A549 (cell line): ENCODE data around the gene WSB2. TPM values are rescaled to one million over a fixed set of nuclear protein-coding genes. Genes with fewer than 3 reads are reported as not detected.

Experiments used
- ATAC-seq, 2 experiments: fragments of 200-7000 bp in 1 of 2; fragments of >200 bp in 1 of 2; cut with Nextera tagmentation in 1 of 2; cut with Tn5 transposase in 1 of 2; 3 replicates each; pipeline versions ENCODE4 v1.8.0 to v1.9.1; 2018 to 2020; ENCODE audit warnings: mild to moderate bottlenecking in 1 of 2, moderate library complexity in 1 of 2
- CTCF ChIA-PET: fragments of 300-600 bp; sonication (Branson Sonifier 250); formaldehyde crosslinking; extraction: SDS; loops from one replicate; lab custom pipeline; 2021; ENCODE audit warnings: antibody characterized with exemption, inconsistent platforms; lab: Yijun Ruan, JAX
- POLR2A ChIA-PET: fragments of 350-600 bp; formaldehyde crosslinking; extraction: SDS; loops from one replicate; lab custom pipeline; 2021; ENCODE audit warnings: antibody characterized with exemption, inconsistent platforms; lab: Yijun Ruan, JAX
- DNase-seq, 2 experiments: peaks; one replicate each; pipeline versions ENCODE4 v3.0.0 to v3.0.0-alpha.2; 2011 to 2016; ENCODE audit warnings: low read depth in 1 of 2, low spot score in 1 of 2
- FAIRE-seq: peaks from 2 replicates; lab custom pipeline; 2011; peaks lifted over from hg19 to GRCh38; lab: Jason Lieb, UNC
- H3K27ac ChIP-seq, 2 experiments: fragments of >200 bp; sonication (Bioruptor Twin); formaldehyde crosslinking; 3 replicates each; pipeline ENCODE4 v1.5.1; 2016 to 2017
- H3K4me1 ChIP-seq: fragments of >200 bp; sonication (Bioruptor Twin); formaldehyde crosslinking; 3 replicates; pipeline ENCODE4 v1.6.1; 2016
- H3K4me2 ChIP-seq: fragments of >200 bp; sonication (Bioruptor Twin); formaldehyde crosslinking; 3 replicates; pipeline ENCODE4 v1.6.1; 2016
- H3K4me3 ChIP-seq: fragments of >200 bp; sonication (Bioruptor Twin); formaldehyde crosslinking; 3 replicates; pipeline ENCODE4 v1.5.1; 2016
- H3K9me3 ChIP-seq: fragments of >200 bp; sonication (Bioruptor Twin); formaldehyde crosslinking; 3 replicates; pipeline ENCODE4 v1.6.1; 2016
- ATOH8 ChIP-seq: fragments of 250-450 bp; sonication (Bioruptor Pico); IDR thresholded peaks from 2 replicates; pipeline ENCODE4 v1.5.0; 2020; ENCODE audit warnings: low read depth, mild to moderate bottlenecking, moderate library complexity
- BHLHE40 ChIP-seq: IDR thresholded peaks from 2 replicates; pipeline ENCODE4 v1.6.1; 2012; ENCODE audit warnings: low read depth, low read length, inconsistent platforms
- CBX8 ChIP-seq: fragments of 200-600 bp; sonication (generic); IDR thresholded peaks from 2 replicates; pipeline ENCODE4 v1.6.1; 2016
- CEBPB ChIP-seq, 2 experiments: fragments of >200 bp in 1 of 2; sonication (Bioruptor Twin) in 1 of 2; formaldehyde crosslinking in 1 of 2; IDR thresholded peaks; 2 replicates each; pipeline ENCODE4 v1.6.1; 2012 to 2016
- CHD4 ChIP-seq: fragments of 200-600 bp; sonication (generic); IDR thresholded peaks from 2 replicates; pipeline ENCODE4 v1.6.1; 2016; ENCODE audit warnings: antibody characterized with exemption, mild to moderate bottlenecking, borderline replicate concordance
- EHF ChIP-seq: fragments of 250-450 bp; sonication (Bioruptor Pico); IDR thresholded peaks from 2 replicates; pipeline ENCODE4 v1.5.0; 2020; ENCODE audit warnings: mild to moderate bottlenecking
- FOSB ChIP-seq: fragments of 250-450 bp; sonication (Bioruptor Pico); IDR thresholded peaks from 2 replicates; pipeline ENCODE4 v1.5.0; 2020; ENCODE audit warnings: mild to moderate bottlenecking, moderate library complexity
- FOSL2 ChIP-seq, 2 experiments: fragments of 450-650 bp in 1 of 2; fragments of >200 bp in 1 of 2; sonication (Bioruptor Twin) in 1 of 2; formaldehyde crosslinking; IDR thresholded peaks; 2 replicates each; pipeline versions ENCODE4 v1.5.0 to v1.6.1; 2016 to 2020; ENCODE audit warnings: mild to moderate bottlenecking in 1 of 2, moderate library complexity in 1 of 2
- FOXS1 ChIP-seq: fragments of 250-450 bp; sonication (Bioruptor Pico); IDR thresholded peaks from 2 replicates; pipeline ENCODE4 v1.5.0; 2020; ENCODE audit warnings: mild to moderate bottlenecking, moderate library complexity
- HDAC2 ChIP-seq: fragments of 200-600 bp; sonication (generic); IDR thresholded peaks from 2 replicates; pipeline ENCODE4 v1.6.1; 2016
- HOXB13 ChIP-seq: fragments of 250-450 bp; sonication (Bioruptor Pico); IDR thresholded peaks from 2 replicates; pipeline ENCODE4 v1.5.0; 2020; ENCODE audit warnings: low read depth, mild to moderate bottlenecking, moderate library complexity
- HOXB5 ChIP-seq: fragments of 250-450 bp; sonication (Bioruptor Pico); IDR thresholded peaks from 2 replicates; pipeline ENCODE4 v1.5.0; 2020; ENCODE audit warnings: mild to moderate bottlenecking, moderate library complexity
- JUNB ChIP-seq: fragments of >200 bp; sonication (Bioruptor Twin); formaldehyde crosslinking; IDR thresholded peaks from 2 replicates; pipeline ENCODE4 v1.6.1; 2016
- MAFK ChIP-seq: fragments of 450-650 bp; IDR thresholded peaks from 2 replicates; pipeline ENCODE4 v1.6.1; 2014; ENCODE audit not compliant: partially characterized antibody
- MAZ ChIP-seq: fragments of 150-350 bp; IDR thresholded peaks from 2 replicates; pipeline ENCODE4 v1.6.1; 2014; ENCODE audit warnings: antibody characterized with exemption, low read depth, low read length, borderline replicate concordance
- NPAS2 ChIP-seq: fragments of 250-450 bp; sonication (Bioruptor Pico); IDR thresholded peaks from 2 replicates; pipeline ENCODE4 v1.8.0; 2022; ENCODE audit warnings: mild to moderate bottlenecking, moderate library complexity, borderline replicate concordance
- NR3C1 ChIP-seq: fragments of >200 bp; sonication (Bioruptor Twin); formaldehyde crosslinking; IDR thresholded peaks from 3 replicates; pipeline ENCODE4 v1.6.1; 2017
- POLR2A ChIP-seq: IDR thresholded peaks from 2 replicates; pipeline ENCODE4 v1.6.1; 2012; ENCODE audit warnings: mild to moderate bottlenecking, low read length
- RAD21 ChIP-seq, 2 experiments: fragments of >200 bp in 1 of 2; sonication (Bioruptor Twin) in 1 of 2; formaldehyde crosslinking in 1 of 2; IDR thresholded peaks in 1 of 2; conservative IDR thresholded peaks in 1 of 2; 2 replicates in 1 of 2; 3 replicates in 1 of 2; pipeline ENCODE4 v1.6.1; 2012 to 2018; ENCODE audit warnings: inconsistent platforms in 1 of 2
- RARB ChIP-seq: fragments of 250-450 bp; sonication (Bioruptor Pico); IDR thresholded peaks from 2 replicates; pipeline ENCODE4 v1.8.0; 2021; ENCODE audit warnings: mild to moderate bottlenecking, moderate library complexity
- RNF2 ChIP-seq: fragments of 200-600 bp; sonication (generic); IDR thresholded peaks from 2 replicates; pipeline ENCODE4 v1.6.1; 2016; ENCODE audit warnings: low read depth, mild to moderate bottlenecking, antibody characterized with exemption, moderate library complexity, borderline replicate concordance
- SREBF2 ChIP-seq: fragments of 450-650 bp; IDR thresholded peaks from 2 replicates; pipeline ENCODE4 v1.6.1; 2014; ENCODE audit warnings: mild to moderate bottlenecking, moderate library complexity
- TFCP2L1 ChIP-seq: fragments of 250-450 bp; sonication (Bioruptor Pico); IDR thresholded peaks from 2 replicates; pipeline ENCODE4 v1.5.0; 2021; ENCODE audit warnings: mild to moderate bottlenecking
- TP53 ChIP-seq: fragments of 250-450 bp; sonication (Bioruptor Pico); IDR thresholded peaks from 2 replicates; pipeline ENCODE4 v1.5.0; 2021; ENCODE audit warnings: mild to moderate bottlenecking, moderate library complexity
- USF2 ChIP-seq: fragments of 450-650 bp; IDR thresholded peaks from 2 replicates; pipeline ENCODE4 v1.6.1; 2014; ENCODE audit warnings: antibody characterized with exemption
- WGBS: methylation state at CpG from one replicate; pipeline ENCODE4 v1.1.6; 2017; ENCODE audit errors: missing lambda C conversion rate; 5-methylcytosine and 5-hydroxymethylcytosine counted together
- polyA plus RNA-seq, 4 experiments: library from polyadenylated mRNA; depleted of rRNA in 3 of 4; stranded (reverse); fragments of >200 nt; fragmentation: RNase III in 1 of 4; extraction: RNeasy Plus Mini Kit Qiagen cat#74134 plus additional on column Dnase treatment in 1 of 4; gene quantifications; 2 replicates in 3 of 4; 3 replicates in 1 of 4; pipeline ENCODE4 v1.2.3, GENCODE V29; 2011 to 2017
- TF ChIP-seq, protein P1 (sequence below): fragments of 250-450 bp; sonication (Bioruptor Pico); IDR thresholded peaks from 2 replicates; pipeline ENCODE4 v1.5.0; 2021; ENCODE audit warnings: mild to moderate bottlenecking, moderate library complexity, borderline replicate concordance

WSB2 gene
- polyA plus RNA-seq, 2 of the 4 experiments (the other 2 are of a cell fraction), result 40.5 to 93.5 TPM

DNA sequence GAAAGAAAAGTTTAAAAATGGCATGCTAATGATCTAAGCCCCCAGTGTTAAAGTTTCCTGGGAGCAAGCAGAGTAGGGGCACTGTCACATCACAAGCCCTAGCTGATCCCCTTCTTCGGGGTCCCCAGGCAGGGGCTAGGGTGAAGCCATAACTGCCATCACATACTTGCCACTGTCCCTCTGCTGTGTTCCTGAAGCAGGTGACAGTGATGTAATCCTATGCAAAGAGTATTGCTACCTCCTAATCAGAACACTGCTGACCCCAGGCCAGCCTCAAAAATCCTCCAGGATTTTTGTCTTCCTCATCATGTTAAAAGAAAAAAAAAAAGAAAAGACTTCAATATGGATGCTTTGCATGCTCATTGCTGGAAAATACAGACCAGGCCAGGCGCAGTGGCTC lies 45.7 kb downstream of the WSB2 start:
- no peaks in the 10 kb centered on the region for H3K9me3 ChIP-seq
- ChIA-PET POLR2A (no interaction called here), CTCF (interaction anchor here (3.1 kb wide), 1 partner anchor 140 kb away, joined by 28 read pairs; no protein-coding TSS in a partner anchor)
- no peak for FAIRE-seq
- DNase-seq, result no peak
- ATAC-seq, result no peak
- peaks cover 16% of the 10 kb centered on the region for H3K4me1 ChIP-seq
- H3K4me2 ChIP-seq, result no peak overlapping the region
- 91% methylated on average over 2 of the region's 2 CpGs for WGBS
- TF ChIP-seq HOXB13 (CRISPR knock-in tag) (no peak), TP53 (no peak), USF2 (no peak), CEBPB (IDR thresholded peaks at IDR 0.05) (no peak), MAZ (no peak), ATOH8 (CRISPR knock-in tag) (no peak), JUNB (no peak)
- no peak overlapping the region for H3K4me3 ChIP-seq
- H3K27ac ChIP-seq, result peak overlapping the region in 1 of 2 experiments; percentile 77; a peak in 2 of 6 replicates

DNA sequence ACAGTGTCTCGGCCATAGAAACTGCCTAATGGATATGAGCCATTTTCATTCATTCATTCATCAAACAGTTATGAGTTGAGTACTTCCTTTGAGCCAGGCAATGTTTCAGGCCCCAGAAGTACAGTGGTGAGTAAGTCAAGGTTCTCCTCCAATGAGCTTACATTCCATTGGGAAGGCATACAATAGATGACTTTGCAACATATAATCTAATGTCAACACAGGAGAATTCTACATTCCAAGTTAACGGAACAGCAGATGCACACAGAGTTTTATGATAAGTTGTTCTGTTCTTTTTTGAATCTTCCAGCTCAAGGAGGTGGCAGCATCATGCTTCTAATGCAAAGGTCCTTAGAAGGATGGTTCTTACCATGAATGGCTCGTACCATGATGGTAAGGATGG lies 47.7 kb downstream of the WSB2 start:
- no peaks in the 10 kb centered on the region for H3K9me3 ChIP-seq
- H3K27ac ChIP-seq, result no peak overlapping the region
- no peak overlapping the region for H3K4me2 ChIP-seq
- no peak for DNase-seq
- H3K4me3 ChIP-seq, result no peak overlapping the region
- CTCF ChIA-PET, result interaction anchor here (0.5 to 1.0 kb wide), 2 partner anchors 13 to 20 kb away, joined by 3 to 4 read pairs; no protein-coding TSS in a partner anchor
- POLR2A ChIA-PET, result no interaction called here
- 81% methylated on average over 3 of the region's 3 CpGs for WGBS
- no peak for ATAC-seq
- no peak for FAIRE-seq
- peaks cover 16% of the 10 kb centered on the region for H3K4me1 ChIP-seq
- no peak for TF ChIP-seq FOXS1 (CRISPR knock-in tag)
- no peak for TF ChIP-seq USF2
- TF ChIP-seq RAD21 (conservative IDR thresholded peaks at IDR 0.05 in 1 of 2, IDR thresholded peaks at IDR 0.05 in 1 of 2), result no peak
- TF ChIP-seq EHF, result no peak

GRCh38 chr12:118011961-118012360 lies 49.0 kb downstream of the WSB2 start:
- H3K4me3 ChIP-seq, result no peak overlapping the region
- peaks cover 11% of the 10 kb centered on the region for H3K4me1 ChIP-seq
- H3K9me3 ChIP-seq, result no peaks in the 10 kb centered on the region
- CTCF ChIA-PET, result interaction anchor here (0.7 to 1.2 kb wide), 3 partner anchors 23 to 89 kb away, joined by 3 to 4 read pairs (median 4); no protein-coding TSS in a partner anchor
- no peak for ATAC-seq
- no peak for TF ChIP-seq BHLHE40
- no peak for TF ChIP-seq NPAS2
- TF ChIP-seq HDAC2, result no peak
- TF ChIP-seq FOSB (CRISPR knock-in tag), result no peak
- TF ChIP-seq TP53, result no peak
- TF ChIP-seq FOSL2 (IDR thresholded peaks at IDR 0.05), result no peak
- TF ChIP-seq FOSL2 (CRISPR knock-in tag; IDR thresholded peaks at IDR 0.05), result no peak
- no peak for TF ChIP-seq HOXB5 (CRISPR knock-in tag)
- no peak for TF ChIP-seq RNF2
- no peak for TF ChIP-seq CBX8
- TF ChIP-seq SREBF2, result no peak
- no peak for TF ChIP-seq POLR2A
- no peak for TF ChIP-seq RARB (CRISPR knock-in tag)
- TF ChIP-seq, protein P1, sequence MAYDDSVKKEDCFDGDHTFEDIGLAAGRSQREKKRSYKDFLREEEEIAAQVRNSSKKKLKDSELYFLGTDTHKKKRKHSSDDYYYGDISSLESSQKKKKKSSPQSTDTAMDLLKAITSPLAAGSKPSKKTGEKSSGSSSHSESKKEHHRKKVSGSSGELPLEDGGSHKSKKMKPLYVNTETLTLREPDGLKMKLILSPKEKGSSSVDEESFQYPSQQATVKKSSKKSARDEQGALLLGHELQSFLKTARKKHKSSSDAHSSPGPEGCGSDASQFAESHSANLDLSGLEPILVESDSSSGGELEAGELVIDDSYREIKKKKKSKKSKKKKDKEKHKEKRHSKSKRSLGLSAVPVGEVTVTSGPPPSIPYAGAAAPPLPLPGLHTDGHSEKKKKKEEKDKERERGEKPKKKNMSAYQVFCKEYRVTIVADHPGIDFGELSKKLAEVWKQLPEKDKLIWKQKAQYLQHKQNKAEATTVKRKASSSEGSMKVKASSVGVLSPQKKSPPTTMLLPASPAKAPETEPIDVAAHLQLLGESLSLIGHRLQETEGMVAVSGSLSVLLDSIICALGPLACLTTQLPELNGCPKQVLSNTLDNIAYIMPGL (CRISPR knock-in tag), result no peak
- TF ChIP-seq TFCP2L1 (CRISPR knock-in tag), result no peak
- TF ChIP-seq NR3C1, result no peak
- TF ChIP-seq MAFK, result no peak
- no peak for TF ChIP-seq CHD4
- TF ChIP-seq CEBPB (IDR thresholded peaks at IDR 0.05), result no peak
- DNase-seq, result no peak
- no peak overlapping the region for H3K27ac ChIP-seq
- H3K4me2 ChIP-seq, result no peak overlapping the region
- WGBS, result 67% methylated on average over 3 of the region's 3 CpGs
- POLR2A ChIA-PET, result no interaction called here
- FAIRE-seq, result no peak
